NK-92 (cell line): ENCODE results near the gene ABHD12B.
"Not testable (repeated sequence)": the region's sequence is repeated elsewhere in the genome, so short reads cannot be mapped to it uniquely, and the experiment has no call there.

ENCODE experiments used
- DNase-seq: peaks from one replicate; lab custom pipeline; 2025; ENCODE audit not compliant: unreplicated experiment; lab: John Stamatoyannopoulos, UW

ABHD12B gene

DNA sequence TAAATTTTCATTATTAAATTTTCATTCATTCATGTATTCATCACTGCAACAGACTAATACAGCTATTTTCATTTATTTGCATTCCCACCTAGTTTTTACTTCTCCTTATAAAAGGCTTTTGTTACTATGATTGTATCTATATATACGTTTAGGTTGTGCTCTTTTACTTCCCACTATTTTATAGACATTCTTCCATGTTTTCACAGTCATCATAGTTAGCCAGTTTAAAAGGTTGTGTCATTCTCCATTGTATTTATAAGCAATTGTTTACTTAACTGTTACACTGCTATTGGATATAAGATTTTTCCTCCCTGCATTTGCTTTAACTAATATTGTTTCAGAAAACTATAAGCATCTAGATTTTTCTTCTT, 12.0 kb downstream of the ABHD12B start:
- no peak for DNase-seq

DNA sequence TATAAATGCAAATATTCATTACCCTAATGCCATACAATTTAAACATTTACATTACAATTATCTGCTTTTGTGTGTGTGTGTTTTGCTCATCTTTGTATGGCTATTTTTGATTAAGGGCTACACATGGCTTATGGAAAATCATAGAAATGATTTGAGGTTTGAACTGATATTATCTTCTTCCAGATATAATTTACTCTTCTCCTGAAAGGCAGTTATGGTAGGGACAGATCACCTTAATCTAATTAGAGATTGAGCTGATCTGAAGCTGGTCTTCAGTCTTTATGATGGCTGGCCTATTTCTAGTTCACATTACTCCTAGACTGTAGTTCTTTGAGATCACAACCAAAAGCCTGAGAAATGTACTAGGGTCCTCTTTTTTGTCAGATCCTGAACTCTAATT, 15.6 kb downstream of the ABHD12B start:
- no peak for DNase-seq

DNA sequence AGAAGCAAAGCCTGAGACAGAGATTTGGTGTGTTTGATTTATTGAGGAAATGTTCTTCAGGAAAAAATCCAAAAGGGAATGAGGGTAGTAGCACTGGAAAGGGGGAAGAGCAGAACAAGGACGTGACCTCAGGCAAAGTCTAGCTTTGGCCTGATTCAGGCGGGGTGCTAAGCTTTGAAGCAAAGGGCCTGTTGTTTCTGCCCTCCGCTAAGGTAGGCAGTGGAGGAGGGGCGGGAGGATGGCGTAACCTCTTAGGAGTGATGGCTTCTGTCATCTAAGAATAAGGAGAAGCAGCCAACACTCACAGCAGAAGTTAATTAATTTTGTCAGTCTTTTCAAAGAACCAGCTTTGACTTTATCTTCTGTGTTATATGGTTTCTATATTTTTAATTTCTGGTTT, 20.4 kb downstream of the ABHD12B start:
- DNase-seq: no peak

DNA sequence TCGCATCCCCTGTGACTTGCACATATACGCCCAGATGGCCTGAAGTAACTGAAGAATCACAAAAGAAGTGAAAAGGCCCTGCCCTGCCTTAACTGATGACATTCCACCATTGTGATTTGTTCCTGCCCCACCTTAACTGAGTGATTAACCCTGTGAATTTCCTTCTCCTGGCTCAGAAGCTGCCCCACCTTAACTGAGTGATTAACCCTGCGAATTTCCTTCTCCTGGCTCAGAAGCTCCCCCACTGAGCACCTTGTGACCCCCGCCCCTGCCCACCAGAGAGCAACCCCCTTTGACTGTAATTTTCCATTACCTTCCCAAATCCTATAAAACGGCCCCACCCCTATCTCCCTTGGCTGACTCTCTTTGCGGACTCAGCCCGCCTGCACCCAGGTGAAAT, 24.6 kb downstream of the ABHD12B start:
- not testable (repeated sequence) for DNase-seq

DNA sequence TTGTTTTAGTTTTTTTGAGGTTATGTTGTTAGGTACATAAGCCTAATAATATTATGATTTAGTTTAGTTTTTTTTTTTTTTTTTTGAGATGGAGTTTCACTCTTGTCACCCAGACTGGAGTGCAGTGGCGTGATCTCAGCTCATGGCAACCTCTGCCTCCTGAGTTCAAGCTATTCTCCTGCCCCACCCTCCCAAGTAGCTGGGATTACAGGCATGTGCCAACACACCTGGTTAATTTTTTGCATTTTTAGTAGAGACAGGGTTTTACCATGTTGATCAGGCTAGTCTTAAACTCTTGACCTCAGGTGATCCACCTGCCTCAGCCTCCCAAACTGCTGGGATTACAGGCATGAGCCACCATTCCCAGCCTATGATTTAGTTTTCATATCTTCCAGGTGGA, 25.2 kb downstream of the ABHD12B start:
- not testable (repeated sequence) for DNase-seq

DNA sequence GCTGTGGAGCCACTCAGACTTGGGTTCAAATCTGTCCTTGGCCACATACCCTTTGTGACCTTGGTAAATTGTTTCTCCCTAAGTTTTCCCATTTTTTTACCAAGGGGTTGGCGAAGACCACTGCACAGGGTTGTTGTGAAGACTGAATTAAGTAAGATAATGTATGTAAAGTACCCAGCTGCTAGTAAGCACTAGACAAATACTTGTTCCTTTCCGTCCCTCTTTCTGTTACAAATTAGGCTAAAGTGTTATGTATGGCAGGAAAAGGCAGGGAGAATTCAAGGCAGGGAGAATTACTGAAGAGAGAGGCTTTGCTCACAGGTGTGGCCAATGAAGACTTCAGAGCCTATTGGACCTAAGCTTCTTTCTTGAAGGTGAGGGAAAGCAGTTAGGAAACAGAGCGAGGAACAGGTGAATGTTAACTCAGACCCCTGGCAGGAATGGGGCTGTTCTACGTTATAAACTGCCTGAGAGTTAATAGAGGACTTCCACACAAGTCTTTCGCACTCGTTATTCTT, 25.9 kb downstream of the ABHD12B start:
- no peak for DNase-seq

DNA sequence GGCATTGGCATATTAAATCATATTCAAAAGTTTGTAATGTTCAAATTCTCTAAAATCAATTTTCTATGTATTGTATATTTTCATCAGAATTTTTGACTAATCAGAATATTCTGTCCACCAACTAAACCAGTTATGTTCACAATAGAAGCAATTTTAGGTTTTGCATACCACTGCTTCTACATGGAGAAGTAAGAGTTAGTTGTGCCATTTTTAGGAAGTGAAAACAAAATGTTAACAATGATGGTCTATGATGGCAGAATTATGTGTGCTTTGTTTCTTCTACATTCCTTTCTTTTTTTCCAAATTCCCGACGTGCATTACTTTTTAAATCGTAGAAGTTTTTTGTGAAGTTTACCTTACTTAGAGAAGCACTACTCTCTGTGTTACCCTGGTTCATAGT, 29.5 kb downstream of the ABHD12B start:
- DNase-seq: no peak

DNA sequence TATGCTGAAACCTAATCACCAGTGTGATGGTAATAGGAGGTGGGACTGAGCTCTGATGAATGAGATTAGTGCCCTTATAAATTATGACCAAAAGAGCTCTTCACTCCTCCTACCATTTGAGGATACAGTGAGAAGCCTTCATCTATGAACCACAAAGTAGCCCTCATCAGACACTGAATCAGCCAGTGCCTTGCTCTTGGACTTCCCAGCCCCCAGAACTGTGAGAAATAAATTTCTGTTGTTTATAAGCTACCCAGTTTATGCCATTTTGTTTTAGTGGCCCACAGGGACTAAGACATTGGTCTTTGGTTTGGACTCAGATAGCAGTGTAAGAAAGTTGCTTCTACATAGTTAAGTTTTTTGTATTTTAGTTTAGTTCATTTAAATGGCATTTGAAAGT, 32.9 kb downstream of the ABHD12B start:
- no peak for DNase-seq

DNA sequence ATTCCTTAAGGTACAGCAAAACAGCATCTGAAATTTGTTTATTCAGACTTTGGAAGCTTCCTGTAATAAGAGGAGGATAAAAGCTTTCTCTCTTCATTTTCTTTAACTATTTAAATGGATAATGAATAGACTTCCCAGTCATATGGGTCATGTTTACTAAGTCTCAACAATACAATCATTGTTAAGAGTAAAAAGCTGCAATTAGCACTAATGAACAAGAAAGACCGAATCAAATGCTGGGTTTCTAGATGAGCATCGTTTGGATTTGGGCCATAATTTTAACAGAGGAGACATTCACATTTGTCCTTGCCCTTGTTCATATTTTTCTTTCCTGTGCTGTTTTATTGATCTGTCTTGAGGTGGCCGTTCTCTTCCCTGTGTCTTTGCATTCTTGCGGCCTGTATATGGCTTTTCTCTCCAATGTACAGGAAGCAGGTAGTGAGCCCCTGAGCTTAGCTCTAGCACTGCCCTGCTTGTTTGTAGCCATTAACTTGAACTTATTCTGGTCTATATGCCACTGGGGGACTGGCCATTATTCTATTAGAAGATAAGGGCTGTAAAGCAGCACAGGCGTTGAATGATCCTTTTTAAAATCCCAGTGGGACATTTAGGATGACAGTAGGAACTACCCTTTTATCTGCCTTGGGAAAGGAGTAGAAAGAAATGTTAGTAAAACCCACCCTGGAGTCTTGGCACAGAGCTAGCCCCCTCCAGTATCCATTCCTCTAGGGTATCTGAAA, 34.6 kb downstream of the ABHD12B start:
- no peak for DNase-seq

DNA sequence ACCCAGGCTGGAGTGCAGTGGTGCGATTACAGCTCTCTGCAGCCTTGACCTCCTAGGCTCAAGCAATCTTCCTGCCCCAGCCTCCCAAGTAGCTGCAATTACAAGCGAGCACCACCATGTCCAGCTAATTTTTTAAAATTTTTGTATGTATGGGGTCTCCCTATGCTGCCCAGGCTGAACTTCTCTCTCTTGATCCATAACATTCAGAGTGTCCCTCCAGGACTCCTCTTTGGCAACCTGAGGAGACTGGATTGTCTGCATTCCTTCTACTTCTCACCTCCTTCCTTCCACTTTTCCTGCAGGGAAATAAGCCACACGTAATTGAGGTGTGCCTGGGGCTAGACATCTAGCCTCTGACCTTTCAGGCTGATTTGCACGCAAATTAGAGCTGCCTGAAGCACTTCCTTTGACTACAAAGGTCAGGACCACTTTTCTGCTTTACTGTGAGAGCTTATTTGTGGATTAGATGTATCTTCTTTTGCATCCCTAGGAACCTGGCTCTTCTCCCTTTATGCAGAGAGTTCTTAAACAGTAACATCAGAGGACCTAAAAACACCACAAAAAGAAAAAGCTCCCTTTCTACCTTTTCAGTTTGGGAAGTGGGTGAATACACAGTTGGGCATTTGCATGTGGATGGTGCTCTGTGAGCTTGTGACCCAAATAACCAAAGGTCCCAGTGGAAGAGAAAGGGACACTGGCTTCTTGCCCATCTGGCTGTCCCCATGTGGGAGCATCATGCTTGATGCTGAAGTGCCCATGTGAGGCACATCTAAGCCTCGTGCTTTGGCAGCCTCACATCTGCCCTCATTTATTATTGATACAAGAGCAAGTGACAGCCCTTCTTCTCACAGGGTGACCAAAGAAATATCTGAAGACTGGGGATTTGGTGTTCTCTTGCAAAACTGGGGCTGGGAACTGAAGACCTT, 38.9 kb downstream of the ABHD12B start:
- DNase-seq: no peak

DNA sequence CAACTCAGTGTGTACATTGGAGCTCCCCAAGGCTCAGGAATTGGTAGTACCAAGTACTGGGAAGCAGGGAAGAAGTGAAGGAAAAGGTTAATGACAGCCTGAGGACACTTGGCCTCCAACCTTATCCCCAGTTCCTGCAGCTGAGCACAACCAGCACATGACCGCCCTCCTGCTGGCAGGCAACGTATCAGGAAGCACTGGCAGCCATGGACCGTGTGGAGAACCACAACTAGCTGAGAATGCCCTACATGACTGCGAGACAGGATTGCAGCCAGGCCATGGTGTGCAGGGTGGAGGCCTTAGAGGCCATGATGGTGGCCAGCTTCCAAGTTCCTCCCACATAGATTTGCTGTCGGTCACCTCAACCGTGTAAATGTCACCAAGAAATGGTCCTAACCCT, 45.6 kb downstream of the ABHD12B start:
- DNase-seq: no peak

DNA sequence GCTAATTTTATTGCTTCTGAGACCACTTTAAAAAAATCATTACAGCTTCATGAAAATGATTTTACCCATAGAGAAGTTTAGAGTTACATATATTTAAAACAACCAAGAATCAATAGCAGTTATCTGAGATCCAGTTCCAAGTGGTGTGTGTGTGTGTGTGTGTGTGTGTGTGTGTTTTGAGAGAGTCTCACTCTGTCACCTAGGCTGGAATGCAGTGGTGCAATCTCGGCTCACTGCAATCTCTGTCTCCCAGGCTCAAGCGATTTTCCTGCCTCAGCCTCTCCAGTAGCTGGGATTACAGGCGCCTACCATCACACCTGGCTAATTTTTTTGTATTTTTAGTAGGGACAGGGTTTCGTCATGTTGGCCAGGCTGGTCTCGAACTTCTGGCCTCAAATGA, 47.7 kb downstream of the ABHD12B start:
- not testable (repeated sequence) for DNase-seq

DNA sequence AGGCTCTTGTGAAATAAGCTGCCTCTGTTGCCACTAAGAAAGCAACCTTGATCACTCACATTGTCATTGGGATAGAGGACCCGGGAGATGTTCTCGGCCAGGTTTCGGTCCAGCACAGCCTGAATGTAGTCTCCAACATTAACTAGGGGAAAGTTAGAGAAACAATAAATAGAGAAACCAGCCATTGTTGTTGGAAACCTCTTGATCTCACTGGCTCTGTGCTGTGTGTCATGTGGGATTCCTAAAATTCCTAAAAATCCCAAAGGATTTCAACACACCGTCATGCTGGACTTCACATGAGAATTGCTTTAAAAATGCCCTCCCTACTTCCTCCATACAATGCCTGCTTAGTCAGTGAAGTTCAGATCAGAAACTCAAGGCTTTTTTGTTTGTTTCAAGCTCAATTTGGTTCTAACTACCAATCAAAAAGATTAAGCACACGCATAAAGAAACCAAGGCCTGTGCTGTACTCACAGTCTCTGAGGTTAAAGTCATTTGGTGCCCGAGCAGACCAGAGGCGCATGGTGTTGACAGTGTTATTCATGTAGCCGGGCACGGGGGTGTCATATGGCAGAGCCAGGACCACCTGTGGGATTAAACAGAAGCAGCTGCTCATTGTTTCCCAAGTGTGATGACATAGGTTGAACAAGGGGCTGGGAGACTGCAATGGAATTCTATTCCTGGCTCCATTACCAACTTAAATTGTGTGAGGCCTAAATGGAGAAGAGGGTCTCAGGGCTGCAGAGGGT, 48.8 kb downstream of the ABHD12B start:
- DNase-seq: no peak

DNA sequence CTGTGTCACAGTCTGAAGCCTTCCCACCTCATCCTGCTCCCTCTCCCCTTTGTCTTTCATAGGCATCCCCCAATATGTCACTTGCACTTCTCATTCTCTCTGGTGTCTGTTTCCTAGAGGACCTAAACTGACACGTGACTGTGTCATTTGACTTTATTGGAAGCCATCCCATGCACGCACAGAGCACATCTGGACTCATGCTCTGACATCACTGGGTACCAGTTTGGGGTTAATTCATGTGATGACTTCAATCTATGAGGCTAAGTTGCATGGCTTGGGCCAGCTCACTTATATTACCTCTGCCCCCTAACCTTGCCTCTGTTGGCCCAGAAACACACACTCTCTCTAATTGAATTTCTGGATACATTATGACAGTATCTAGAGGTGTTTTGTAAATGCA, 51.0 kb downstream of the ABHD12B start:
- no peak for DNase-seq

DNA sequence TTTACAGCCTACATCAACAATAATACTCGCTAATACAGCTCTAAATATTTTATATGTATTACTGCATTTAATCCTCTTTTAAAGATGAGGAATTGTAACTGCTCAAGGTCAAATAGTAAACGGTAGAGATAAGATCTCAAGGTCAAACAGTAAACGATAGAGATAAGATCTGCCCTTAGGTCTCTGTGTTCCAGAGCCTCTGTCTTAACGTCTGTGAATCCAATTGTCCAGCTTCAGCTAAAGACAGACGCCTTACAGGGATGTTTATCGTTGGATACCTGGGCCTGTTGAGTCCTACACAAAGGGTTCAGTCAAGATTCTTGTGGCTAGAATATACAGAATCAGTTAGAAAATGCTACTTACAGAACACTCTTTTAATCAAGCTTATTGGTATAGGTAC, 52.4 kb downstream of the ABHD12B start:
- DNase-seq: no peak

DNA sequence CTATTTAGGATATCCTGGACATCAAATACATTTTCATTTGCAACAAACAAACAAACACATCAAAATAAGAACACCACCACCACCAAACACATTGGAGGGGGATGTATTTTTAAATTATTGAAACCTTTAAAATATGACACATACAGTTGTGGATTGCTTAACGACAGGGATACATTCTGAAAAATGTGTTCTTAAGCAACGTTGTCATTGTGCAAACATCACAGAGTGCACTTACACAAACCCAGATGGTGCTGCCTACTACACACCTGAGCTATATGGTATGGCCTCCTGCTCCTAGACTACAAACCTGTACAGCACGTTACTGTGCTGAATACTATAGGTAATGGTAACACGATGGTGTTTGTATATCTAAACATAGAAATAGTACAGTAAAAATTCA, 53.0 kb downstream of the ABHD12B start:
- no peak for DNase-seq

DNA sequence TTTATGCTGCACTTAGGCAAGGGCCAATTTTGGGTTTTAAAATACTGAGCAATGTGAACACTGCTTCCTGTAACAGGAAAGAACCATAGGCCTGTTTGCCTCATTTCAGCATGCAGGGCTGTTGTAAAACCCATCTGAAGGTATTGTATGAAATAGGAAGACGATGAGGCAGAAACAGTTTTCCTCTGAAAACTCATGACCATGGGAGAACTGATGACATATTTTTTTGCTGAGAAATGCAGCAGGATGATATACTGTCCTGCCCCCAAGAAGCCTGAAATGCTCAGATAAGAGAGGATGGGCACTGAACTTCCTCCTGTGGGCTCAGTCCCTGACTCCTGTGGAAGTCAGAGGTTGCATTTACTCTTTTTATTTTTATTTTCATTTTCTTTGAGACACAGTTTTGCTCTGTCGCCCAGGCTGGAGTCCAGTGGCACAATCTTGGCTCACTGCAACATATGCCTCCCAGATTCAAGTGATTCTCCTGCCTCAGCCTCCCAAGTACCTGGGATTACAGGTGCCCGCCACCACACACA, 55.1 kb downstream of the ABHD12B start:
- DNase-seq: no peak

DNA sequence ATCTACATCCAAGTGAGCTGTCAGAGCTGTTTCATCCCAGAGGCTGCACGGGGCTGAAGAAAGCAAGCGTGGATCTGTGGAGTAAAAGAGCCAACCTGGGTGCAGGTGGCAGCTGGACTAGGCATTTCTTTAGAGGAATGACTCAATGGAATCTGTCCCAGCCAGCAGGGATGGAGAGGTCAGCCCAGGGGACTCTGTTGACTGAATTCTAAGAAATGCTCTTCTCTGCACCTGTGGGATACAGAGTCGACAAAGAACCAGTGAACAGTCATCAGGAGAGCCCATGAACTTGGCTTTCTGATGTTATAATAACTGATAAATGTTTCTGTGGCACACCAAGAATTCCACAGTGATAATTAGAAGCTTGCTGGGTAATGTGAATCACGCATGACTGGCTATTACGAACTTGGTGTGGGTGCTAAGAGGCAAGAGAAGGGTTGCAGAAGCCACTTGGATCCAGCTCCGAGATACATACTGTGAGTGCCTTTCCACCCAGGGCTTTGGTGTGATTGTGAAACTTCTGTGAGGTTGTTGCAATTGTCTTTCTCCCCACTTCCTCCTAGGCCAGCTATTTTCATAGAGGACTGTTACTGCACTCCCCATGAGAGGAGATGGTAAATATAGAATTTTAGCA, 56.3 kb downstream of the ABHD12B start:
- DNase-seq: no peak

DNA sequence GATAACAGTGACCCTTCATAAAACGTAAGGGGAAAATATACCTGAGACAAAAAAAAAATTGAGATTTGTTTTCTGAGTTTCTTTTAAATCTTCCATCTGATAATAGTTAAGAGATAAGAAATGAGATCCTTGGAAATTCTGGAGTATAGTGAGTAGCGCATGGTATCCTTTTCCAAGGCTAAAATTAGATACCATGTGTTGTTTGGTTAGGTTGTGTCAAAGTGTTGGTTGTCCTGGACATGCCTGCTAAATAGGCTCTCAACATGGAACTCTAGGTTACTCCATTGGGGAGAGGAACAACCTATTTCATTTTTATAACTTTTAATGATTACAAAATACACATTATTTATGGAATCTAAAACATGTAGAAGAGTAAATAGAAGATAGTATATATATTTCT, 57.7 kb downstream of the ABHD12B start:
- no peak for DNase-seq

DNA sequence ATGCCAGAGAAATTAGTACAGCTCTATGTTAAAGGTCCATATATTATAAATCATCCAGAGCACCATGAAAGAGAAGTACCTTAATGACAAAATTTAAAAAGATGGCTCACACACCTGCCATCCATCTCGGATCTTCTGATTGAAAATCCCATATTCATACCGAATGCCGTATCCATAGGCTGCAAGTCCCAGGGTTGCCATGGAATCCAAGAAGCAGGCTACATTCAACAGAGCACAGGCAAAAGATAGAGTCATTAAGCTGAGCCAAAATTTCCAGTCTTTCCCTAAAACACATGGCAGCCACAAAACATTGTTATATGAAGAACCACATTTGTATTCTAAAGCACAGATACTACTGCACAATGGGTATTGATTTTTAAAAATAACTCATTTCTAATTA, 59.7 kb downstream of the ABHD12B start:
- DNase-seq: no peak

DNA sequence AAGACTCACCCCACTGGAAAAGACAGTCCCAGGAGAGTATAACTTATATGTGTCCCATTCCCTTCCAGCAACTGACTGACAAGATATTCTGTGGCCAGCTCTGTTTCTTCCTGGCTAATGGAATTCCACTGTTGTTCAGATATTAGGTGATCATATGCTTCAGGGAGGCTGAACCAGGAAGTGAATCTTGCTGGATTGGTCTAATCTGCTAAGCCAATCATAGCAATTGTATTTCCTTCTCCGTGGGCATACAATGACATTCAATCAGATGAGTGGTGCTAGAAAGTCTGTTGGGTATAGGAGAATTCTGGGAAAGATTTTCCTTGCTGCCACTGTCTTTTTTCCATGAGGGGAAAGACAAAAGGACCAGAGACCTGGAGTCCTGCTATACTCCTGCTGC, 60.3 kb downstream of the ABHD12B start:
- no peak for DNase-seq
